ENCODE data around the gene SMCHD1.
"Not testable (repeated sequence)": the region's sequence is repeated elsewhere in the genome, so short reads cannot be mapped to it uniquely, and the experiment has no call there.

DNA sequence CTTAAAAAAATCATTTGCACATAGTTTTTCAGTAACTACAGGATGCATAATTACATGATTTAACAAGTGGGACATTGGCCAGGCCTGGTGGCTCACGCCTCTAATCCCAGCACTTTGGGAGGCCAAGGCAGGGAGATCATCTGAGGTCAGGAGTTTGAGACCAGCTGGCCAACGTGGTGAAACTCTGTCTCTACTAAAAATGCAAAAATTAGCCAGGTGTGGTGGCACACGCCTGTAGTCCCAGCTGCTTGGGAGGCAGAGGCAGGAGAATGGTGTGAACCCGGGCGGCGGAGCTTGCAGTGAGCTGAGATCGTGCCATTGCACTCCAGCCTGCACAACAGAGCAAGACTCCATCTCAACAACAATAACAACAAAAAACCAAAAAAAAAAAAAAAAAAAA, 6.8 kb downstream of the SMCHD1 start:
- TF ChIP-seq CTCF (IDR thresholded peaks at IDR 0.05; ENCODE audit: insufficient read depth, low read depth, low read length); EZH2 (IDR thresholded peaks at IDR 0.05; ENCODE audit: insufficient read depth, low read length): not testable (repeated sequence)
